GM21381 (cell line): ENCODE data around the gene SPTAN1.
"Not testable (repeated sequence)": the region's sequence is repeated elsewhere in the genome, so short reads cannot be mapped to it uniquely, and the experiment has no call there.

Experiments
- ATAC-seq: cut with Tn5 transposase; IDR thresholded peaks from one replicate; pipeline ENCODE4 v1.9.1; 2021; ENCODE audit warnings: mild to moderate bottlenecking, moderate library complexity; ENCODE audit not compliant: unreplicated experiment

SPTAN1 gene

DNA sequence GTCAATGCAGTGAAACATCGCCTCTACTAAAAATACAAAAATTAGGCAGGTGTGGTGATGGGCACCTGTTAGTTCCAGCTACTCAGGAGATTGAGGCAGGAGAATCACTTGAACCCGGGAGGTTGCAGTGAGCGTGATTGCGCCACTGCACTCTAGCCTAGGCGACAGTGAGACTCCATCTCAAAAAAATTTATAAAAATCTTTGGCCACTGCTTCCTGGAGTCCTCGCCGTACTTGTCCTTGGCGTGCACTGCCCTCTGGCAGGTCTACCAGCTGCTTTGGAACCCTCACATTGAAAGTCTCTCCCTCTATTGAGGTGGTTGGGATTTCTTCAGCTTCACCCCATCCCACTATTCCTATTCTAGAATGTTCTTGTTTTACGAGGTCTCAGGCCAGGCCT, 79.2 kb downstream of the SPTAN1 start:
- ATAC-seq, result no peak

DNA sequence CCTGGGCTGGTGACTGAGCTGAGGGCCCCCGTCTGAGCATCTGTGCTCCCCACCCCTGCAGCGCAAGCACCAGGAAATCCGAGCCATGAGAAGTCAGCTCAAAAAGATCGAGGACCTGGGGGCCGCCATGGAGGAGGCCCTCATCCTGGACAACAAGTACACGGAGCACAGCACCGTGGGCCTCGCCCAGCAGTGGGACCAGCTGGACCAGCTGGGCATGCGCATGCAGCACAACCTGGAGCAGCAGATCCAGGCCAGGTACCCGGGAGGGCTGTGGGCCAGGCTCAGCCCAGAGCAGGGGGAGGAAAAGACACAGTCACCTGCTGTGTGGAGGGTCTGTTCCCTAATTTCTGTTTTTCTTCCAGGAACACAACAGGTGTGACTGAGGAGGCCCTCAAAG, 79.7 kb downstream of the SPTAN1 start:
- ATAC-seq, result no peak

DNA sequence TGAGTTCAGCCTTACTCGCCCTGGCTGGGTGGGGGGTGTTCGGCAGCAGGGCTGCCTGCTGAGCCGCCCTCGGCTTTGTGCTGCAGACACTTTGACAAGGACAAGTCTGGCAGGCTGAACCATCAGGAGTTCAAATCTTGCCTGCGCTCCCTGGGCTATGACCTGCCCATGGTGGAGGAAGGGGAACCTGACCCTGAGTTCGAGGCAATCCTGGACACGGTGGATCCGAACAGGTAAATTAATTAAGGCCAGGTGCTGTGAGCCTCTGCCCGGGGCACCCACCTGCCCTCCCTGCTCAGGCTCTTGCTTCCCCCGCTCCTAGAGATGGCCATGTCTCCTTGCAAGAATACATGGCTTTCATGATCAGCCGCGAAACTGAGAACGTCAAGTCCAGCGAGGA, 80.1 kb downstream of the SPTAN1 start:
- ATAC-seq, result no peak

DNA sequence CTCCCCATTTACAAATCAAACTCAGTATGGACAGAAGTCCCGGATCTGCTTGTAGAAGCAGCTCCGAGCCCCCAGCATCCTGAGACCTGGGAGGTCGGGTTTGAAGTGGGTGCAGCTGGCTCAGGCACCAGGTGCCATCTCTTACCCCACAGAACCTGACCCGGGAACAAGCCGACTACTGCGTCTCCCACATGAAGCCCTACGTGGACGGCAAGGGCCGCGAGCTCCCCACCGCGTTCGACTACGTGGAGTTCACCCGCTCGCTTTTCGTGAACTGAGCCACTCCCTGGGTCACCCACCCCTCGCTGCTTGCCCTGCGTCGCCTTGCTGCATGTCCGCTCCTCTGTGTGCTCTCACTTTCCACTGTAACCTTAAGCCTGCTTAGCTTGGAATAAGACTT, 80.7 kb downstream of the SPTAN1 start:
- ATAC-seq, result no peak

DNA sequence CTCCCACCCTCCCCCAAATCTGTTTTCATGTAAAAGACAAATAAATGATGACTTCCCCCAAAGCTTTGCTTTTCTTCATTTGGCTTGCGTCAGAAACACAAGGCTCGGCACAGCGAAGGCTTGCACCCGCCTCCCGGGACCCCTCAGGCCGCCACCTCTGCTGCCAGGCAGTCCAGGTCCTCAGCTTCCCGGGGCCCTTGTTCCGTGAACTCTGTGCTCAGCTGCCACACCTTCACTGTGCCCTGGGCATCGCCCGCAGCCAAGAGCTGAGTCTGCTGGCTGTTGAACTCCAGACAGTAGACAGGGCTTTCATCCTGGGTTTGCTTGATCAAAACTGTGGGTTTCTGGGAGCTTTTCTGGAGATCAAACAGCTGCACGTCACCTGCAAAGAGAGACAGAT, 81.2 kb downstream of the SPTAN1 start:
- ATAC-seq, result no peak

DNA sequence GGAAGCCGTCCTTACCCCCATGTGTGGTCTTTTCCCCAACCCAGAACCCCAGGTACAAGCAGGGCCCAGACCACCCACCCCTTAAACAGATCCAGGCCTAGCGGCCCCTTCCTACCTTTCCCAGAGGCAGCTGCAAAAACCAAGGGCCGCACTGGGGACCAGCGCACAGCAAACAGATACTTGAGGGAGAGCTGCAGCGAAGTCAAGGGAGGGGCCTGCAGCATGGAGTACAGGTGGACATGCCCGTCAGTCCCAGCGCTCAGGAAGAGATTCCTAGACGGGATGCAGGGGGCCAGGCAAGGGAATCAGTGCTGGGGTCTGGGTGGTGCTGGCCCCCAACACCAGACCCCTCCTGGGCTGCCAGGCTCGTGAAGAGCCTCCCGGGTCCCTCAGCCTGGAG, 81.7 kb downstream of the SPTAN1 start:
- ATAC-seq, result no peak

DNA sequence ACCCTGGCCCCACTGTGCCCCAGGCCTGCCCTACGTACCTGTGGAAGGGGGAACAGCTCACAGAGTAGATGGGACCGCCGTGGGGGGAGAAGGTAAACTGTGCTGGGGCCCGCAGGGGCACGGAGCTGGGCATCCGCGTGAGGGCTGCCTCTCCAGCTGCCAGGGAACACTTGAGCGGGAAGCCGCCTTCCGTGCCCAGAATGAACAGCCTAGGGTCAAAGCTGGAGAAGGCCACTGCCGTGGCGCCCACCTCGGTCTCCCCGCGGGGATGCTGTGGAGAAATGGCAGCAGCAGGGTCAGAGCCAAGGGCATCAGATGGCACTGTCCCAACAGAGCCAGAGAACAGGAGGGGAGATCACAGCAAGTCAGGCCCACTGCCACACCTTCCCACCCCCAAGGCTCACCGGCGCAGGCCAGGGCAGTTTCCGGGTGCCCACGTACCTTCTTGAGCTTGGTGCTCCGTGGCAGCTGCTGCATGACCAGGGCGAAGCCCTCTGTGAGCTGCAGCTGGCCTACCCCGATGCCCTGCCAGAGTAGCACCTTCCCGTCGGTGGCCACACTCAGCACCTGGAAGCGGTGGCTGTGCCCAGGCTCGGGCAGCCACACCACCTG, 82.4 kb downstream of the SPTAN1 start:
- ATAC-seq, result no peak

DNA sequence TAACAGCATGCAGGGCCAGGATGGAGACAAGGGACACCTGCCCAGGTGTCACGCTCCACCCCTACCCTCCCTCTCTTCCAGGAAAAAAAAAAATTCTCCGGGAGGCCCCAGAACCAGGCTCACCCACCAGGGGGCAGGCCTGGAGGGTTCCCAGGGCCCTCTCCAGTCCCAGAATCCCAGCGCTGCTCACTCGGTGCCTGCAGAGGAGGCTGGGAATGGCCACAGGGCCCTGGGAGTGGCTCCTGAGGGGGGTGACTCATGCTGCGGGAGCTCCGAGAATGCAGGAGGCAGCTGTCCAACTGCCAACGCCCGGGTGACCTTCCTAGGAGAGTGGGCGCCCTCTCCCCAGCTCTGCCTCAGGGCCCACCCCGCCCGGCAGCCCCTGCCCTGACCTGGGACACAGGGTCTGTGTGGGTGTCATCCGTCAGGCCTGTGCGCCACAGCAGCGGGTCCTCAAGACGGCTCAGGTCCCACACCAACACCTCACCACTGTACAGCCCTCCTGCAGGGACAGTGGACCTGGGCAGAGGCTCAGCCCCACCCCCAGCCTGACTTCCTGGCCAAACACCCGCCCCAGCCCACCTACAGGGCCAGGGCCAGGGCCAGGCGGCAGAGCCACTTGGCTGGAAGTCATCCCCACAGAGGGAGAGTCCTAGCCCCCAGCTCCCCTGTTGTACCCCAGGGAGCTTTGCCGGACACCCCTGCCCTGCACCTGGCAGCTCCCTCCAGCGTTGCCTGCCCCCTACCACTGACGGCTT, 83.1 kb downstream of the SPTAN1 start:
- no peak for ATAC-seq

DNA sequence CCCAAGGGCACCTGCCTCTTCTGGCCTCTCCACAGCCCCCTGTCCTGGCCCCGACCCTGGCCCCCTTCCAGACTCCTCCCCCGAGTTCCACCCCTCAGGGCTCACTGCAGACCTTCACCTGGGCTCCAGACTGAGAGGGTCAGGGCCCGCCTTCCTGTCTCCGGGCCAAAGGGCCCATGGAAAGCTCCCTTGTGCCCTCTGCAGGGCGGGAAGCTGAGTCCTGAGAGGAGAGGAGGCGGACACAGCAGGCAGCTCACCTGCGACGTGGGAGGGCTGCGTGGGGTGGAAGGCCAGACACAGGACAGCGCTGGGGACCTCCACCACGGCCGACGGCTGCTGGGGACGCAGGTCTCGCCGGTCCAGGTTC, 83.6 kb downstream of the SPTAN1 start:
- ATAC-seq, result no peak

DNA sequence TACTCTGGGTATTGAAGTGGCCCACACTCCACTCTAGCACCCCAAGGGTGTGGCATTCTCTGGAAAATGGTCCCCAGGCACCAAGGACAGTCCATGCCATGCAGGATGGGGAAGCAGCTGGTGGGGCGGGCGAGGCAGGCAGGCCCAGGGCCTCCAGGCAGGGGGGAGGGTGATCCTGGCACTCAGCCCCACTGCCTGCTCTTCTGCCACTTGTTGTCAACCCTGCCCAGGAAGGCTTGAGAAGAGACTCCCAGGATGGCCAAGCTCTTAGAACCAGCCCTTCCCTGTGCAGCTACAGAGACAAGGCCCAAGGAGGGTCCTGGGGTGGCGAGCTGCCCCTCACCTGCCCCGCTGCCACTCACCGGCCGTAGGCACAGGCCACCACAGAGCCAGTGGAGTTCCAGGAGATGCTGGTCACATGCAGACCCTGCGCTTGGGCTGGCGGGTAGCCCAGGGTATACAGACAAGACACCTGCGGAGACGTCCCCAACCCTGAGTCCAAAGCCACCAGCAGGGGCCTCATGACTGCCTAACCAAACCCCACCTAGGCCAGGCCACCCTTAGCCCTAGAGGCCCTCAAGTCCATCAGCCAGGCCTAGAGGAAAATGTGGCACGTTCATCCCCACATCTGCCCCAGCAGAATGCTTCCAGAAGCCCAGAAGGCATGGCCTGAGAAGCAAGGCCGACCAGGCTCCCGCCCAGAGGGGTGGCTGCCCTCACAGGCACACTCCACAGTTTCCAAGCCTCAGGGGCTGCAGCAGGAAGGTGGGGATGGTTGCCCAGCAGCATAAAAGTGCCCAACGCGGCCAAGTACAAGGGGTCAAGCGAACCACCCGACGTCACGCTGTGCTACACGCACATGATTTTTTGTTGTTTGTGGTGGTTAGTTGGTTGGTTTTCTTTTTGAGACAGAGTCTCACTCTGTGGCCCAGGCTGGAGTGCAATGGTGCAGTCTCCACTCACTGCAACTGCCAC, 84.5 kb downstream of the SPTAN1 start:
- ATAC-seq, result no peak

DNA sequence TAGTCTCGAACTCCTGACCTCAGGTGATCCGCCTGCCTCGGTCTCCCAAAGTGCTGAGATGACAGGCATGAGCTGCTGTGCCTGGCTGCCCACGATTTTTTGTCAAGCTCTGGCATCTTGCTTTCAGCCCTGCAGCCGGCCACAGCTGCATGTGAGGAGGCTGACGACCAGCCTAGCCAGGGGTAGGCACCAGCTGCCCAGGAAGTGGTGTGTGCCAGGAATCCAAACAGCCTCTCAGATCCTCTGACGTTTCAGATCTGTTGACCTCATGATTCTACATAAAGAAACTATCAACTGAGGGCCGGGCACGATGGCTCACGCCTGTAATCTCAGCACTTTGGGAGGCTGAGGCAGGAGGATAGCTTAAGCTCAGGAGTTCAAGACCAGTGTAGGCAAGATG, 85.3 kb downstream of the SPTAN1 start:
- ATAC-seq, result no peak

DNA sequence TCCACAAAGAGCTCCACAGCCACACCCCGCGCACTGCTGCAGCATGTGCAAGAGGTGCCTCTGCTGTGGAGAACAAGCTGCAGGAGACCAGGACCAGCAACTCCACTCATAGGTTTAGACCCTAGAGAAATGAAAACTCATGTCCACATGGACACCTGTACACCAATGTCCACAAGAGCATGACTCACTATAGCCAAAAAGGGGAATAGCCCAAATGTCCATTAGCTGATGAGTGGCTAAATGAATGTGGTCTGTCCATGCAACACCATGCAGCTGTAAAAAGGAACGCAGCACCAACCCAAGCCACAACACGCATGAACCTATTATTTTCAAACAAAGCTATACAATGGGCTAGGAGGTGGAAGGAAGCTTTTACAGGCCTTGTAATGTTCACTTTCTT, 86.2 kb downstream of the SPTAN1 start:
- no peak for ATAC-seq

DNA sequence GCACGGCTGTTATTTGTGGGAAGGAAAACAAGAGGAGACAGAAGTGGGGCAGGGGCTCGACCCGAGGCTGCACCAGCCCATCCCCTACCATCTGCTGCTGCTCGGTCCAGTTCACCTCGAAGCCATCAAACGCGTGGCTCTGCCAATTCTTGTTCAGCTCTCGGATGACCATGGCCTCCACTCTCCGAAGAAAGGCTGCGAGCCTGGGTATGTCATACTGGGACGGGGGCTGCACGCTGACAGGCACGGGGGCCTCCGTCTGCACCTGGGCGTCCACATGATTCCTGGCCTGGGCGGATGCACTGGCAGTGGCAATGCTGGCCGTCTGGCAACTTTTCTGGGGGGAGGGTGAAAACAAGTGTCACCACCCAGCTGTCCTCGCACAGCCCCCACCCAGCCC, 88.2 kb downstream of the SPTAN1 start:
- ATAC-seq, result no peak

DNA sequence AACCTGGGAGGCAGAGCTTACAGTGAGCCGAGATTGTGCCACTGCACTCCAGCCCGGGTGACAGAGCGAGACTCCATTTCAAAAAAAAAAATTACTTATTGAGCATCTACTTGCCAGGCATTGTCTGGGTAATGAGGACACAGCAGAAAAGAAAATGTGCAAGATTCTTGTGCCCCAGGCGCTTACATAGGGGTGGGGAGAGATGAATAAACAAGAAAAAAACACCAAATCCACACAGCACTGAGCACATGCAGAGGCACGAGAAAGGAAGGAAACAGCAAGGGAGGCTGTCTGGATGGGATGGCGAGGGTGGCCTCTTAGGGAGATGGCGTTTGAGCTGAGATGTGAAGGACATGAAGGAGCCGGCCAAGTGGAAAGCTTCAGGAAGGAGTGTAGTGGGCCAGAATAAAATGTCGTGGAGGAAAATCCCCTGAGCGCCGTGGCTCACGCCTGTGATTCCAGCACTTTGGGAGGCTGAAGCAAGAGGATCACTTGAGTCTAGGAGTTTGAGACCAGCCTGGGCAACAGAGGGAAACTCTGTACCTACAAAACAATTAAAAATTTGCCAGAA, 90.4 kb downstream of the SPTAN1 start:
- ATAC-seq, result peak; percentile 8

DNA sequence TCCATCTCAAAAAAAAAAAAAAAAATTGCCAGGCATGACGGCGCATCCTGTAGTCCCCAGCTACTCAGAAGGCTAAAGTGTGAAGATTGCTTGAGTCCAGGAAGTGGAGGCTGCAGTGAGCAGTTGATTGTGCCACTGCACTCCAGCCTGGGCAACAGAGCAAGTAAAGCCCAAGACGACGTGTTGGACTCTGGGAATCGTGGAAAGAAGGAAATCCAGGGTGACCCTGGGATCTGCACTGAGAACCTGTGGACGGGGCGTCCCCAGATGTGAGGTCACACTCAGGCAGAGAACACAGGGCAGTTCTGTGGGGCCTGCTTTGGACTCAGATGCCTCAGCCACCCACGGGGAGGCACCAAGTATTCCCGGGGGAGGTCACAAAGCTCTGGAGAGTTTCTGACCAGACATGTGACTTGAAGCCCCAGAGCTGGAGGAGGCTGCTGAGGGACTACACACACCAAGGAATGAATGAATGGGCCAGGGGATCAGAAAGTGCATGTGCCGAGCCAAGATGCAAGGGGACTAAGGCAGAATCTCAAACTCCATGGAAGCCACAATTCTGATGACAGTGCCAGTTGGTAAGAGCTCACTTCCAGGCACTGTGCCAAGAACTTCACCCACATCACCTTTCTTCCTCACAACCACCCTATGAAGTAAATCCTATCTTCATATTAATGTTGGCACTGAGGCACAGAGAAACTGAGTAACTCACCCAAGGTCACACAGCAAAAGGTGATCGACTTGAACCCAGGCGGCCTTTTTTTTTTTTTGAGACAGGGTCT, 91.3 kb downstream of the SPTAN1 start:
- ATAC-seq, result peak; percentile 63

DNA sequence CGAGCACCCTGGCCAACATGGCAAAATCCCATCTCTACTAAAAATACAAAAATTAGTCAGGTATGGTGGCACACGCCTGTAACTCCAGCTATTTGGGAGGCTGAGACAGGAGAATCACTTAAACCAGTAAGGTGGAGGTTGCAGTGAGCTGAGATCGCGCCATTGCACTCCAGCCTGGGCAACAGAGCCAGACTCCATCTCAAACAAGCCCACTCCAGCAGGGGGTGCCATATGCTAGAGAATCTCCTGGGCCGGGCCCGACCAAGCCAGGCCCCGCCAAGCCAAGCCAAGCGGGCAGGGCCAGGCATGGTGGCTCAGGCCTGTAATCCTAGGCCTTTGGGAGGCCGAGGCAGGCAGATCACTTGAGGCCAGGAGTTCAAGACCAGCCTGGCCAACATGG, 95.8 kb downstream of the SPTAN1 start:
- not testable (repeated sequence) for ATAC-seq

DNA sequence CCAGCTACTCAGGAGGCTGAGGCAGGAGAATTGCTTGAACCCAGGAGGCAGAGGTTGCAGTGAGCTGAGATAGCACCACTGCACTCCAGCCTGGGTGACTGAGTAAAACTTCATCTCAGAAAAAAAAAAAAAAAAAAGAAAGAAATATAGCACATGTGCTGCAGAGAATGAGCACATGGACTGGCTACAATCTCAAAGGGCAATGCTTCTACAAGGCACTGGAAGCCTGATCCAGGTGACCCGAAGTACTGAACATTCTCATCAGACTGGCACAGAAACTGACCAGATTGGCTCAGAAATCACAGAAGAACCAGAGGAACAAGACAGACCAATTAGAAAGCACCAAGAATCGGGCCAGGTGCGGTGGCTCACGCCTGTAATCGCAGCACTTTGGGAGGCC, 99.4 kb downstream of the SPTAN1 start:
- ATAC-seq, result no peak

DNA sequence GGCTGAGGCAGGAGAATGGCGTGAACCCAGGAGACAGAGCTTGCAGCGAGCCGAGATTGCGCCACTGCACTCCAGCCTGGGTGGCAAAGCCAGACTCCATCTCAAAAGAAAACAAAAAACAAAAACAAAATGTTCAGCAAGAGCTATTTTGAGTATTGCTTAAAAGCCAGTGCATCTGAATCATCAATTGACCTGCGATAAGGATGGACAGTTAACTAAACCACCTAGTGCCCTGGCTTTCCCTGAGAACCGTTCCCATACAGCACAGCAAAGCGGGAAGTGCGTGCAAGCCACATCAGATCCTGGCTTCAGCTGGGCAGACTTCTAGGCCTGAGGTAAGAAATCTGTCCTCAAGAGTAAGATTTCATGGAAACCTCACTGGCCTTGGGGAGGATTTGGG, 101.5 kb downstream of the SPTAN1 start:
- no peak for ATAC-seq

DNA sequence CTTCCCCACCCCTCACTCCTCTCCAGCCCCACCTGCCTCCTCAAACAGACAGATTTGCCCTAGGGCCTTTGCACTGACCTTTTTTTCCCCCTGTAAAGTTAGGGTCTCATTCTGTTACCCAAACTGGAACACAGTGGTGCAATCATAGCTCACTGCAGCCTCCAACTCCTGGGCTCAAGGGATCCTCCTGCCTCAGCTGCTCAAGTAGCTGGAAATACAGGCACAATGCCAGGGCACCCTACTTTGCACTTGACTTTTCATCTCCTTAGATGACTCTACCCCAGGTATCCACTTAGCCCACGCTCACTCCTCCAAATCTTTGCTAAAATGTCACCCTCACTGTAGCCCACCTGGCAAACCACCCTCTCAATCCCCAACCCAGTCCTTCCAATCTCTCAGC, 102.1 kb downstream of the SPTAN1 start:
- ATAC-seq, result no peak
